GM12878 (cell line): ENCODE measurements around the gene FOXP4. TPM values are rescaled to one million over a fixed set of nuclear protein-coding genes. Genes with fewer than 3 reads are reported as not detected.
A peak's percentile ranks its signal among the peaks of the same experiment; 100 is the strongest.

Experiments
- CHD1 ChIP-seq: IDR thresholded peaks from 2 replicates; pipeline ENCODE4 v1.6.1; 2012; ENCODE audit warnings: low read depth, low read length, improper control_type of control experiment
- JUND ChIP-seq: IDR thresholded peaks from 2 replicates; pipeline ENCODE4 v1.6.1; 2012; ENCODE audit warnings: low read depth, mild to moderate bottlenecking, low read length, improper control_type of control experiment, moderate library complexity
- POU2F2 ChIP-seq: IDR thresholded peaks from 3 replicates; pipeline ENCODE4 v1.6.1; 2011; ENCODE audit warnings: low read depth, mild to moderate bottlenecking, low read length, borderline replicate concordance
- SREBF2 ChIP-seq: IDR thresholded peaks from 2 replicates; pipeline ENCODE4 v1.6.1; 2012; ENCODE audit warnings: mild to moderate bottlenecking, low read length
- STAT1 ChIP-seq: fragments of 450-650 bp; conservative IDR thresholded peaks from 2 replicates; pipeline ENCODE4 v1.6.1; 2014; ENCODE audit warnings: antibody characterized with exemption, mild to moderate bottlenecking
- YY1 ChIP-seq: IDR thresholded peaks from 2 replicates; pipeline ENCODE4 v1.6.1; 2011; ENCODE audit warnings: low read depth, mild to moderate bottlenecking, low read length
- ZNF384 ChIP-seq: IDR thresholded peaks from 2 replicates; pipeline ENCODE4 v1.6.1; 2012; ENCODE audit warnings: low read depth, mild to moderate bottlenecking, low read length, improper control_type of control experiment, borderline replicate concordance
- polyA plus RNA-seq, 11 experiments: library from polyadenylated mRNA; depleted of rRNA in 4 of 11; unstranded in 6 of 11; stranded (reverse) in 5 of 11; fragments of >200 nt; fragmentation: Nextera tagmentation in 4 of 11; fragmentation: Illumina TruSeq in 1 of 11; extraction: Ambion mirVana in 4 of 11; extraction: Trizol in 1 of 11; gene quantifications; 1 replicate in 1 of 11; 2 replicates in 10 of 11; pipeline versions ENCODE4 v1.2.1 to v1.2.3, GENCODE V29; 2011 to 2016; ENCODE audit warnings: inconsistent platforms in 2 of 11, missing spikeins in 2 of 11, low read depth in 1 of 11
- total RNA-seq, 4 experiments: library from RNA; depleted of rRNA in 3 of 4; stranded (reverse); fragments of >200 nt in 3 of 4; fragmentation: Illumina TruSeq in 1 of 4; extraction: Trizol in 1 of 4; gene quantifications; 2 replicates each; pipeline versions ENCODE4 v1.2.1 to v1.2.3, GENCODE V29; 2013 to 2021
- TF ChIP-seq, protein P1 (sequence below): IDR thresholded peaks from 2 replicates; pipeline ENCODE4 v1.6.1; 2011; ENCODE audit warnings: borderline replicate concordance, low read depth, mild to moderate bottlenecking, moderate library complexity, low read length; ENCODE audit not compliant: insufficient read depth, poor library complexity, severe bottlenecking
- TF ChIP-seq, protein P2 (sequence below): fragments of 450-650 bp; IDR thresholded peaks from 2 replicates; pipeline ENCODE4 v1.6.1; 2016; ENCODE audit warnings: mild to moderate bottlenecking
- TF ChIP-seq, protein P3 (sequence below): fragments of 150-350 bp; IDR thresholded peaks from 2 replicates; pipeline ENCODE4 v1.6.1; 2014; ENCODE audit warnings: mild to moderate bottlenecking, low read depth, low read length
- TF ChIP-seq, protein P4 (sequence below): fragments of 150-350 bp; IDR thresholded peaks from 2 replicates; pipeline ENCODE4 v1.6.1; 2016; ENCODE audit warnings: low read depth, low read length
- TF ChIP-seq, protein P5 (sequence below): fragments of 450-650 bp; formaldehyde crosslinking; IDR thresholded peaks from 2 replicates; pipeline ENCODE4 v1.5.0; 2022; ENCODE audit warnings: mild to moderate bottlenecking, missing genetic modification characterization
- TF ChIP-seq, protein P6 (sequence below): IDR thresholded peaks from 2 replicates; pipeline ENCODE4 v1.6.1; 2011; ENCODE audit warnings: low read depth, low read length, improper control_type of control experiment, borderline replicate concordance
- TF ChIP-seq, protein P7 (sequence below): IDR thresholded peaks from 2 replicates; pipeline ENCODE4 v1.6.1; 2012; ENCODE audit warnings: low read depth, low read length, improper control_type of control experiment

The FOXP4 gene
- total and polyA plus RNA-seq, 10 of the 15 experiments (the other 5 are each of a cell fraction or from before 2014, with no cell fraction given) = 0.31 to 46.1 (median 2.3) TPM

DNA sequence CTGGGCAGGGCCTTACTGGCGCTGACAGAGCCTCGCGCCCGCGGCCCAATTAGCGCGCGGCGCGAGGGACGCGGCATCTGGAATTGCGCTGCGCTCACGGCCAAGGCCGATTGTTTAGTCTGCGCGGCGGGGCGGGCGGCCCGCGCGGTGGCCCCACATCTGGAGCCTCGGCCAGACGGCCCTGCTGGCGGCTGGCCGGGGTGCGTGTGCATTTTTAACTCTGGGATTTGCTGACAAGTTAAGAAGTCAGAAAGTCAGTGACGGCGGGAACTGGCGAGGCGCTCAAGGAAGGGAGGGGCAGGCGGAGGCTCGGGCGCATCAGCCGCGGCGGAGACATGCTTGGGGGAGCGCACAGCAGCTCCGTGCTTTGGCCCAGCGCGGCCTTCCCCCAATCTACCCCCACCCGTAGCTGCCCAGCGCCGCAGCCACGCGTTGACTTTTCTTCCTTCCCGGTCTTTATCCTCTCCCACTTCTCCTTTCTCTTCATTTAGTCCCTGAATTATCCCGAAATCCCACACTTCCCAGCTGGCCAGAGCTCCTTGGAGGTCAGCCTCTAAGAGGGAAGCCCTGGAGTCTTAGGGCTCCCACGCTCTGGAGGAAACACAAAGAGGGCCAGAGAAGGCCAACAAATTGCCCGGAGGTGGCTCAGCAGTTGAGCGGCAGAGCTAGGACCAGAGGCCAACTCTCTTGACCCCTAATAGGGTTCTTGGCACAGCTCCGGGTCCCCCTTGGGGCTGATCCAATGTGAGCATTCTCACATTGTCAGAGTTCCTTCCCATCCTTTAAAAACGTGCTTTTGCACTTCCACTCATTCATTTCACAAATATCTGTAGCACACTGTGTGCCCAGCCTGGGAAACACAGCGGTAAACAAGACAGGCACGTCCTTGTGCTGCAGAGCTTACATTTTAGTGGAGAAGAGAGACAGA is 40.8 kb upstream of the FOXP4 start (continued):
- TF ChIP-seq, protein P1, sequence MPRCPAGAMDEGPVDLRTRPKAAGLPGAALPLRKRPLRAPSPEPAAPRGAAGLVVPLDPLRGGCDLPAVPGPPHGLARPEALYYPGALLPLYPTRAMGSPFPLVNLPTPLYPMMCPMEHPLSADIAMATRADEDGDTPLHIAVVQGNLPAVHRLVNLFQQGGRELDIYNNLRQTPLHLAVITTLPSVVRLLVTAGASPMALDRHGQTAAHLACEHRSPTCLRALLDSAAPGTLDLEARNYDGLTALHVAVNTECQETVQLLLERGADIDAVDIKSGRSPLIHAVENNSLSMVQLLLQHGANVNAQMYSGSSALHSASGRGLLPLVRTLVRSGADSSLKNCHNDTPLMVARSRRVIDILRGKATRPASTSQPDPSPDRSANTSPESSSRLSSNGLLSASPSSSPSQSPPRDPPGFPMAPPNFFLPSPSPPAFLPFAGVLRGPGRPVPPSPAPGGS = no peak
- TF ChIP-seq, protein P2, sequence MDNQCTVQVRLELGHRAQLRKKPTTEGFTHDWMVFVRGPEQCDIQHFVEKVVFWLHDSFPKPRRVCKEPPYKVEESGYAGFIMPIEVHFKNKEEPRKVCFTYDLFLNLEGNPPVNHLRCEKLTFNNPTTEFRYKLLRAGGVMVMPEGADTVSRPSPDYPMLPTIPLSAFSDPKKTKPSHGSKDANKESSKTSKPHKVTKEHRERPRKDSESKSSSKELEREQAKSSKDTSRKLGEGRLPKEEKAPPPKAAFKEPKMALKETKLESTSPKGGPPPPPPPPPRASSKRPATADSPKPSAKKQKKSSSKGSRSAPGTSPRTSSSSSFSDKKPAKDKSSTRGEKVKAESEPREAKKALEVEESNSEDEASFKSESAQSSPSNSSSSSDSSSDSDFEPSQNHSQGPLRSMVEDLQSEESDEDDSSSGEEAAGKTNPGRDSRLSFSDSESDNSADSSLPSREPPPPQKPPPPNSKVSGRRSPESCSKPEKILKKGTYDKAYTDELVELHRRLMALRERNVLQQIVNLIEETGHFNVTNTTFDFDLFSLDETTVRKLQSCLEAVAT = no peak
- TF ChIP-seq CHD1 (no peak), ZNF384 (no peak), STAT1 (no peak), POU2F2 (no peak), SREBF2 (no peak), JUND (no peak), YY1 (no peak)
- TF ChIP-seq, protein P3, sequence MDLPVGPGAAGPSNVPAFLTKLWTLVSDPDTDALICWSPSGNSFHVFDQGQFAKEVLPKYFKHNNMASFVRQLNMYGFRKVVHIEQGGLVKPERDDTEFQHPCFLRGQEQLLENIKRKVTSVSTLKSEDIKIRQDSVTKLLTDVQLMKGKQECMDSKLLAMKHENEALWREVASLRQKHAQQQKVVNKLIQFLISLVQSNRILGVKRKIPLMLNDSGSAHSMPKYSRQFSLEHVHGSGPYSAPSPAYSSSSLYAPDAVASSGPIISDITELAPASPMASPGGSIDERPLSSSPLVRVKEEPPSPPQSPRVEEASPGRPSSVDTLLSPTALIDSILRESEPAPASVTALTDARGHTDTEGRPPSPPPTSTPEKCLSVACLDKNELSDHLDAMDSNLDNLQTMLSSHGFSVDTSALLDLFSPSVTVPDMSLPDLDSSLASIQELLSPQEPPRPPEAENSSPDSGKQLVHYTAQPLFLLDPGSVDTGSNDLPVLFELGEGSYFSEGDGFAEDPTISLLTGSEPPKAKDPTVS = no peak
- TF ChIP-seq, protein P4, sequence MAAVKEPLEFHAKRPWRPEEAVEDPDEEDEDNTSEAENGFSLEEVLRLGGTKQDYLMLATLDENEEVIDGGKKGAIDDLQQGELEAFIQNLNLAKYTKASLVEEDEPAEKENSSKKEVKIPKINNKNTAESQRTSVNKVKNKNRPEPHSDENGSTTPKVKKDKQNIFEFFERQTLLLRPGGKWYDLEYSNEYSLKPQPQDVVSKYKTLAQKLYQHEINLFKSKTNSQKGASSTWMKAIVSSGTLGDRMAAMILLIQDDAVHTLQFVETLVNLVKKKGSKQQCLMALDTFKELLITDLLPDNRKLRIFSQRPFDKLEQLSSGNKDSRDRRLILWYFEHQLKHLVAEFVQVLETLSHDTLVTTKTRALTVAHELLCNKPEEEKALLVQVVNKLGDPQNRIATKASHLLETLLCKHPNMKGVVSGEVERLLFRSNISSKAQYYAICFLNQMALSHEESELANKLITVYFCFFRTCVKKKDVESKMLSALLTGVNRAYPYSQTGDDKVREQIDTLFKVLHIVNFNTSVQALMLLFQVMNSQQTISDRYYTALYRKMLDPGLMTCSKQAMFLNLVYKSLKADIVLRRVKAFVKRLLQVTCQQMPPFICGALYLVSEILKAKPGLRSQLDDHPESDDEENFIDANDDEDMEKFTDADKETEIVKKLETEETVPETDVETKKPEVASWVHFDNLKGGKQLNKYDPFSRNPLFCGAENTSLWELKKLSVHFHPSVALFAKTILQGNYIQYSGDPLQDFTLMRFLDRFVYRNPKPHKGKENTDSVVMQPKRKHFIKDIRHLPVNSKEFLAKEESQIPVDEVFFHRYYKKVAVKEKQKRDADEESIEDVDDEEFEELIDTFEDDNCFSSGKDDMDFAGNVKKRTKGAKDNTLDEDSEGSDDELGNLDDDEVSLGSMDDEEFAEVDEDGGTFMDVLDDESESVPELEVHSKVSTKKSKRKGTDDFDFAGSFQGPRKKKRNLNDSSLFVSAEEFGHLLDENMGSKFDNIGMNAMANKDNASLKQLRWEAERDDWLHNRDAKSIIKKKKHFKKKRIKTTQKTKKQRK = no peak
- TF ChIP-seq, protein P5, sequence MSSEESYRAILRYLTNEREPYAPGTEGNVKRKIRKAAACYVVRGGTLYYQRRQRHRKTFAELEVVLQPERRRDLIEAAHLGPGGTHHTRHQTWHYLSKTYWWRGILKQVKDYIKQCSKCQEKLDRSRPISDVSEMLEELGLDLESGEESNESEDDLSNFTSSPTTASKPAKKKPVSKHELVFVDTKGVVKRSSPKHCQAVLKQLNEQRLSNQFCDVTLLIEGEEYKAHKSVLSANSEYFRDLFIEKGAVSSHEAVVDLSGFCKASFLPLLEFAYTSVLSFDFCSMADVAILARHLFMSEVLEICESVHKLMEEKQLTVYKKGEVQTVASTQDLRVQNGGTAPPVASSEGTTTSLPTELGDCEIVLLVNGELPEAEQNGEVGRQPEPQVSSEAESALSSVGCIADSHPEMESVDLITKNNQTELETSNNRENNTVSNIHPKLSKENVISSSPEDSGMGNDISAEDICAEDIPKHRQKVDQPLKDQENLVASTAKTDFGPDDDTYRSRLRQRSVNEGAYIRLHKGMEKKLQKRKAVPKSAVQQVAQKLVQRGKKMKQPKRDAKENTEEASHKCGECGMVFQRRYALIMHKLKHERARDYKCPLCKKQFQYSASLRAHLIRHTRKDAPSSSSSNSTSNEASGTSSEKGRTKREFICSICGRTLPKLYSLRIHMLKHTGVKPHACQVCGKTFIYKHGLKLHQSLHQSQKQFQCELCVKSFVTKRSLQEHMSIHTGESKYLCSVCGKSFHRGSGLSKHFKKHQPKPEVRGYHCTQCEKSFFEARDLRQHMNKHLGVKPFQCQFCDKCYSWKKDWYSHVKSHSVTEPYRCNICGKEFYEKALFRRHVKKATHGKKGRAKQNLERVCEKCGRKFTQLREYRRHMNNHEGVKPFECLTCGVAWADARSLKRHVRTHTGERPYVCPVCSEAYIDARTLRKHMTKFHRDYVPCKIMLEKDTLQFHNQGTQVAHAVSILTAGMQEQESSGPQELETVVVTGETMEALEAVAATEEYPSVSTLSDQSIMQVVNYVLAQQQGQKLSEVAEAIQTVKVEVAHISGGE (CRISPR knock-in tag) = no peak
- TF ChIP-seq, protein P6, sequence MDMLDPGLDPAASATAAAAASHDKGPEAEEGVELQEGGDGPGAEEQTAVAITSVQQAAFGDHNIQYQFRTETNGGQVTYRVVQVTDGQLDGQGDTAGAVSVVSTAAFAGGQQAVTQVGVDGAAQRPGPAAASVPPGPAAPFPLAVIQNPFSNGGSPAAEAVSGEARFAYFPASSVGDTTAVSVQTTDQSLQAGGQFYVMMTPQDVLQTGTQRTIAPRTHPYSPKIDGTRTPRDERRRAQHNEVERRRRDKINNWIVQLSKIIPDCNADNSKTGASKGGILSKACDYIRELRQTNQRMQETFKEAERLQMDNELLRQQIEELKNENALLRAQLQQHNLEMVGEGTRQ = no peak
- TF ChIP-seq, protein P7, sequence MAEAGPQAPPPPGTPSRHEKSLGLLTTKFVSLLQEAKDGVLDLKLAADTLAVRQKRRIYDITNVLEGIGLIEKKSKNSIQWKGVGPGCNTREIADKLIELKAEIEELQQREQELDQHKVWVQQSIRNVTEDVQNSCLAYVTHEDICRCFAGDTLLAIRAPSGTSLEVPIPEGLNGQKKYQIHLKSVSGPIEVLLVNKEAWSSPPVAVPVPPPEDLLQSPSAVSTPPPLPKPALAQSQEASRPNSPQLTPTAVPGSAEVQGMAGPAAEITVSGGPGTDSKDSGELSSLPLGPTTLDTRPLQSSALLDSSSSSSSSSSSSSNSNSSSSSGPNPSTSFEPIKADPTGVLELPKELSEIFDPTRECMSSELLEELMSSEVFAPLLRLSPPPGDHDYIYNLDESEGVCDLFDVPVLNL = peak; percentile 52; the same call in 1 of the 2 replicates
